ENCODE results near the gene MYO1H.

MYO1H gene

DNA sequence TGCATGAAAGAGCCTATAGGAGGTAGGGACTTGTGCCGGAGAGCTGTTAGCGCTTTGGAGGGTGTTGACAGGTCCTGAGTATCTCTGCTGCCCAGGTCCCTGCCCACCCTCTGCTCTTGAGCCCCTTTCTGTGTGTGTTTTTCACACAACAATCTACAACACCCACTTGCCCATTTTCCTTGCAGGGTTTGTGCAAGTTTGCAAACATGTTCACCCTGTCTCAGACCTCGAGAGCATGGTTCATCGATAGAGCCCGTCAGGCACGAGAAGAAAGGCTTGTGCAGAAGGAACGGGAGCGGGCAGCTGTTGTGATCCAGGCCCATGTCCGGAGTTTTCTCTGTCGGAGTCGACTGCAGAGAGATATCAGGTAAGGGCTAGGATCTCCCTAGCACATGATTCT lies 135.6 kb downstream of the MYO1H start:
- Mint-ChIP-seq H3K4me3 (no peak overlapping the region), H3K36me3 (ENCODE audit: low read depth) (peaks cover 55% of the 10 kb centered on the region), H3K4me1 (ENCODE audit: low read depth) (peaks cover 16% of the 10 kb centered on the region), H3K9me3 (no peaks in the 10 kb centered on the region), H3K27ac (no peak overlapping the region), H3K27me3 (no peaks in the 10 kb centered on the region)
- intact Hi-C loops (cut with micrococcal nuclease) = no loop called here

DNA sequence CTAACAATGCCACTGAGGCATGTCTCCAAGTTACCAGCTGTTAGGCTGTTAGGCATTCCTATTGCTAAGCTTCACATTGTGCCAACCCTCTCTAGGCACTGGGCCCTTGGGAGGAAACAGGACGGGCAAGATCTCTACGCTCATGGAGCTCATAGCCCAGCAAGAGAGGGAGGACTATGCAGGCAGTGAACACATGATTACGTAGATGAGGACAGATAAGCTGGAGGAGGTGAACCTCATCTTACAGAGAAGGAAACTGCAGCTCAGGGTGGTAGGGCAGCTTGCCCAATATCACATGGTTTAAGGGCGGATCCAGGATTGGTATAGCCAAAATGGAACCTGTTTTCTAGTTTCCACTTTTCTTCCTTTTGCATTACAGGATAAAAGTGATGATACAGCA lies 137.5 kb downstream of the MYO1H start:
- Mint-ChIP-seq H3K27ac (no peak overlapping the region), H3K36me3 (ENCODE audit: low read depth) (peaks cover 73% of the 10 kb centered on the region), H3K27me3 (no peaks in the 10 kb centered on the region), H3K4me3 (no peak overlapping the region), H3K9me3 (no peaks in the 10 kb centered on the region), H3K4me1 (ENCODE audit: low read depth) (no peaks in the 10 kb centered on the region)
- intact Hi-C loops (cut with micrococcal nuclease) = no loop called here

DNA sequence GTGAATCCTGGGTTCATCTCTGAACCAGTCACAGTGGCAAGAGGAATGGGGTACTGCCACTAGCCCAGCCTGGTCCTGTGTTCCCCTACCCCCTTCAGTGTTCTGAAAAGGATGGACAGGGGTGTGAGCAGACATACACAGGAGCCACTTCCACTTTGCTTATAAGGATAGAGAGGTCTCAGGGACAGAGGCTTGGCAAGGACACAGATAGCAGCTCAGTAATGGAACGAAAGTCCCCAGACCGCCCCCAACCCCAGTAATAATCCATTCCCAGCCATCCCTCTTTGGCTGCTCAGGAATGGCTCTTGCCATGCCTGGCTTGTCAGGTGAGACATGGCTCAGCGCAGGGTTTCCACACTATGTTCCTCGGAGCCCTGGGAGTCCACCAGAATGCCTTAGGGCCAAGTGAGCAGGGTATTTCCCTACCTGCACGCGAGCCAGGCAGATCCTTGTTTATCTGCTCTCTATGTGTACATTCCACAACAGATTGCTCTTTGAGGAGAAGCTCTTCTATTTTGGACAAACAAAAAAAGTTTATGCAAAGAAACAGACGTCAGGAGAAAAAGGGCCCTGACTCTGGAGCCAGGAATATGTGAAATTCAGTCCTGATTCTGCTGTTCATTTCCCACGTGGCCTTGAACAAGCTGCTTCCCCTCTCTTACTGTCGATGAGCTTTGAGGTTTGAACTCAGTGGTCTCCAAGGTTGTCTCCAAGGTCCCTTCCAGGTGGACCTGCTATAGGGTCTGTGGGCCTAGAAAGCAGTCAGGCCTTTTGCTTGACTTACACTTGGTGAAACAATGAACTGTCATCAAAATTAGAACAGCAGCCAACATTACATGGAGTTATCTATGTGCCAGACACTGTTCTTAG lies 139.7 kb downstream of the MYO1H start:
- H3K27me3 Mint-ChIP-seq = no peaks in the 10 kb centered on the region
- H3K4me1 Mint-ChIP-seq (ENCODE audit: low read depth) = no peaks in the 10 kb centered on the region
- no peak overlapping the region for H3K4me3 Mint-ChIP-seq
- no peak overlapping the region for H3K27ac Mint-ChIP-seq
- peaks cover 94% of the 10 kb centered on the region for H3K36me3 Mint-ChIP-seq (ENCODE audit: low read depth)
- H3K9me3 Mint-ChIP-seq = no peaks in the 10 kb centered on the region
- intact Hi-C loops (cut with micrococcal nuclease) = no loop called here

DNA sequence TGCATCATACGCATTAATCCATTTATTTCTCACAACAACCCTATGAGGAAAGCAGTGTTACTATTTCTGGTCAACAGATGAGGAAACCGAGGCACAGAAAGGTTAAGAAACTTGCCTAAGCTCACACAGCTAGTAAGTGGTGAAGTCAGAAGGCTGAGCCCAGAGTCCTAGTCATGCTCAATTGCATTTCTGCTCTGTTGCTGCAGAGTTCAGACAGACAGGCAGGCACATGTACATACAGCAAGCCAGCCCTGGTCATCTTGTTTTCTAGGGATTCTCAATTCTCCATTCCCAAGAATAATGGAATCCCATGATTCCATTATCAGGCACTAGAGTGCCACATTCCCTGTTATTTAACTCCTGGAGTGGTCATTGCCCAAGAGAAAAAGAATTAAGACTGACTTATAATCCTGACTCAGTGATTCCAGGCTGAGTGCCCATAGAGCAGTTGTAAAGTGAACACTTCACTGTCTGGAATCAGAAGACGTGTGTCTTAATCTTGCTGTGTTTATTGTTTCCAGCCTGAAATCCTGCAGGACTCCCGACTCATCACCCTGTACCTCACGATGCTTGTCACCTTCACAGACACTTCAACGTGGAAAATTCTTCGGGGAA lies 140.5 kb downstream of the MYO1H start:
- Mint-ChIP-seq H3K9me3 (no peaks in the 10 kb centered on the region), H3K4me1 (ENCODE audit: low read depth) (no peaks in the 10 kb centered on the region), H3K27ac (no peak overlapping the region), H3K36me3 (ENCODE audit: low read depth) (peaks cover 96% of the 10 kb centered on the region), H3K4me3 (no peak overlapping the region), H3K27me3 (no peaks in the 10 kb centered on the region)
- intact Hi-C loops (cut with micrococcal nuclease) = no loop called here

DNA sequence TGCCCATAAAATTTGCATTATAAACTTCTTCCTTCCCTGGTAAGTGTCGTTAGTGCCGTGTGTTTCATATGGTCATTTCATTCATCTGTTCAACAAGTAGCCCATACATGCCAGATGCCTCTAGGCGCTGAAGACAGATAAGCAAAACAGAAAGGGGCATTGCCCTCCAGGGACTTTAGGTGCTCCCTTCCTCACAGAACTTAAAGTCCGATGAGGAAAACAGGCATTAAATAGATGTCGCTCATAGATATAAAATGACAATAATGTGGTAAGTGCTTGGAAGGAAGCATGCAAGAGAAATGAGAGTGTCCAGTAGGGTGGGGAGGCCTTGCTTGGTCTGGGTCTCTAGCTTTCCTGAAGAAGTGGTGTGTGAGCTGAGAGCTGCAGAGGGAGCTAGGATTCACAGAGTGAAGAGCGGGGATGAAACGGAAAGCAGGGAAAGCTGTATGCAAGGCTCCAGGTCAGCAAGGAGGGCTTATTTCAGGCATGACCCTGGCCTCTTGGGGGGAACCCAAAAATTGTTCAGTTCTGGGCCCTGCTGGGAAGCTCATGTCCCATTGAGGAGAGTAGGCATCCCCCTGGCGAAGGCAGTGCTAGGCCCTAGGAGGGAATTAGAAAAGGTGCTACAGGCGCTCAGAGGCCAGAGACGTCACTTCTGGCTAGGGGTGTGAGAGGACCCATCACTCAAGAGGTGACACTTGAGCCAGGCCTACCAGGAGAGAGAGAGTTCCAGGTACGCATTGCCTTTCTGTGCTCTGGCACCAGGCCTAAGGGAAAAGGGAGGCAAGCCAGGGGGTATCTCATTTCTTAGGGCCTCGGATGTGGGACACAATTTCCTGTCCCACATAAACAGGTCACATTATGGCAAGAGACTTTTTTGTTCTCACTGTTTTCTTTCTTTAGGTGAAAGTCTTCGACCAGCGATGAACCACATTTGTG lies 141.6 kb downstream of the MYO1H start:
- H3K4me3 Mint-ChIP-seq = no peak overlapping the region
- intact Hi-C loops (cut with micrococcal nuclease) = no loop called here
- no peak overlapping the region for H3K27ac Mint-ChIP-seq
- H3K36me3 Mint-ChIP-seq (ENCODE audit: low read depth) = peaks cover 96% of the 10 kb centered on the region
- H3K9me3 Mint-ChIP-seq = no peaks in the 10 kb centered on the region
- H3K27me3 Mint-ChIP-seq = no peaks in the 10 kb centered on the region
- H3K4me1 Mint-ChIP-seq (ENCODE audit: low read depth) = no peaks in the 10 kb centered on the region

DNA sequence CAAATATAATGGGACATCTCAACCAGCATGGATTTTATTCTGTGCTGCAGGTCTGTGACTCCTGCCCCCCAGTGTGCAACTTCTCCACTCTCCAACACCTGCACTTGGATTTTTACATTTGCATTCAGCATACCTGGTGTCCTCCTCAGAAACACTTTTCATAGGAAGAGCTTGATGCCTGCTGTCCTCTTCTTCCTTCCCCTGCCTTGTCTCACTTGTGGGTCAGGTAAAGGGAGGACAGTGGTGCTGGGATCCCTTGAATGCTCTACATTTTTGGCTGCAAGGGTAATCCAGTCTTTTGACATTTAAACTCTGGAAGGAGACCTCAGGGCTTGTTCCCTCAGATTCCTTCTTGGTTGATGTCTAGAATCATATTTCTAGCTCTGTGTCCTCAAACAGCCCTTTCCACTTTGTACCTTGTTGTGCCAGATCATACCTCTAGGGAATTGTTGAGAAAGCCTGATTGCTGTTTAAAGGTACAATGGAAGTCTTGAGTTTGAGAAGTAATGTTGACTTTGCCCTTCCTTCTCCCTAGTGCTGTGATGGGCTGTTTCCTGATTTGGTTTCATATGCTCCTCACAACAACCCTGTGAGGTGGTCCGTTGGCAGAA lies 142.4 kb downstream of the MYO1H start:
- H3K4me1 Mint-ChIP-seq (ENCODE audit: low read depth) = no peaks in the 10 kb centered on the region
- intact Hi-C loops (cut with micrococcal nuclease) = no loop called here
- no peak overlapping the region for H3K27ac Mint-ChIP-seq
- no peak overlapping the region for H3K4me3 Mint-ChIP-seq
- H3K36me3 Mint-ChIP-seq (ENCODE audit: low read depth) = peaks cover 96% of the 10 kb centered on the region
- no peaks in the 10 kb centered on the region for H3K27me3 Mint-ChIP-seq
- H3K9me3 Mint-ChIP-seq = no peaks in the 10 kb centered on the region

DNA sequence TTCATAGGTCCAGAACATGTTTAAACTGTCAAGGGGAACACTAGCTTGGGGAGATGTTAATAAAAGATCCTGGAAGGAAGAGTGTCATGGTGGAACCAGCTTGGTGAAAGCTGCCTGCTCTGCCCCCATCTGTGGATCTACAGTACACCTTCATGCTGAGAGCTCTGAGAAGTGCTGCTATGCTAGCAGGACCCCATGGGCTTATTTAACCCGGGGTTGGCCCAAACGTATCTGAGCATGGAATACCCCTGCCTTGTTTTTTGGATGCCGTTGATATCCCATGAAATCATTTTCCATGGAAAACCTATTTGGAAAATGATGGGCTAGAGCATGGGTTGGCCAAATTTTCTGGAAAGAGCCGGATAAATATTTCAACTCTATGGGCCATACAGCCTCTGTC lies 144.0 kb downstream of the MYO1H start:
- Mint-ChIP-seq H3K4me1 (ENCODE audit: low read depth) (no peaks in the 10 kb centered on the region), H3K27ac (no peak overlapping the region), H3K4me3 (no peak overlapping the region), H3K27me3 (no peaks in the 10 kb centered on the region), H3K36me3 (ENCODE audit: low read depth) (peaks cover 96% of the 10 kb centered on the region), H3K9me3 (no peaks in the 10 kb centered on the region)
- intact Hi-C loops (cut with micrococcal nuclease) = no loop called here

DNA sequence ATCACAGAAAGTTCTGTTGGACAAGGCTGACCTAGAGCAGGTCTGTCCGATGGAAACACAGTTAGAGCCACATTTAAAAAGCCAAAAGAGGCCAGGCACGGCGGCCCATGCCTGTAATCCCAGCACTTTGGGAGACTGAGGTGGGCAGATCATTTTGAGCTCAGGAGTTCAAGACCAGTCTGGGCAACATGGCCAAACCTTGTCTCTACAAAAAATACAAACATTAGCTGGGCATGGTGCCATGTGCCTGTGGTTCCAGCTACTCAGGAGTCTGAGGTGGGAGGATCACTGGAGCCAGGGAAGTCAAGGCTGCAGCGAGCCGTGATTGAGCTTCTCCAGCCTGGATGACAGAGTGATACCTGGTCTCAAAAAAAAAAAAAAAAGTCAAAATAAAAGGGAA lies 144.7 kb downstream of the MYO1H start:
- Mint-ChIP-seq H3K4me1 (ENCODE audit: low read depth) (no peaks in the 10 kb centered on the region), H3K9me3 (no peaks in the 10 kb centered on the region), H3K36me3 (ENCODE audit: low read depth) (peaks cover 94% of the 10 kb centered on the region), H3K27ac (no peak overlapping the region), H3K27me3 (no peaks in the 10 kb centered on the region), H3K4me3 (no peak overlapping the region)
- intact Hi-C loops (cut with micrococcal nuclease) = no loop called here

DNA sequence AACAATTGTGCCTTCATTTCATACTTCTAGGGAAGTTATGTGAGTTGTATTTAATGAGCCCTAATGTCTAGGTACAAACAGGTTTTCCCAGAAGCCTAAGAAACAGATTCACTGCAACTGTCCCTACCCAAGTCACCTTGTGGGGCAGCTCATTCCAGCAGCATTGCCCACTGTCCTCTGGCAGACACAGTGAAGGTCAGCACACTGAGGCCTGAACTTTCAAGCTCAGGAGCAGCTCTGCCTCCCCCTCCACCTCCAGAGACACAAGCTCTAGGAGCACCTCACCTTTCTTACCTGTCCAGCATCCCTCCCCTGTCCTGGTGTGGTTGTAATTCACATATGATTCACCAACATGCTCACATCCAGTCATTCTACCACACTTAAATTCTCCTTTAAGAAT lies 145.4 kb downstream of the MYO1H start:
- Mint-ChIP-seq H3K4me3 (no peak overlapping the region), H3K27ac (no peak overlapping the region), H3K9me3 (no peaks in the 10 kb centered on the region), H3K36me3 (ENCODE audit: low read depth) (peaks cover 94% of the 10 kb centered on the region), H3K4me1 (ENCODE audit: low read depth) (no peaks in the 10 kb centered on the region), H3K27me3 (no peaks in the 10 kb centered on the region)
- intact Hi-C loops (cut with micrococcal nuclease) = no loop called here

DNA sequence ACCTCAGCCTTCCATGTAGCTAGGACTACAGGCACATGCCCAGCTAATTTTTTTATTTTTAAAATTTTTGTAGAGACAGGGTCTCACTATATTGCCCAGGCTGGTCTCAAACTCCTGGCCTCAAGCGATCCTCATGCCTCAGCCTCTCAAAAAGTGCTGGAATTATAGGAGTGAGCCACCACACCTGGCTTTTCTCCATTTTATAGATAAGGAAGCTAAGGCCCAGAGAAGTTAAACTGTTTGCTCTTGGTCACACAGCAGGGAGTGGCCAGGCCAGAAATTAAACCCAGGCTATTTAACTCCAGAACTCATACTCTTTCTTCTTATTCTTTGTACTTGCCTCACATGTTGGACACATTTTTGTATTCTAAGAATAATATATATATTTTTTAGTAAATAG lies 146.2 kb downstream of the MYO1H start:
- Mint-ChIP-seq H3K4me3 (no peak overlapping the region), H3K27me3 (no peaks in the 10 kb centered on the region), H3K9me3 (no peaks in the 10 kb centered on the region), H3K4me1 (ENCODE audit: low read depth) (no peaks in the 10 kb centered on the region), H3K27ac (no peak overlapping the region), H3K36me3 (ENCODE audit: low read depth) (peaks cover 94% of the 10 kb centered on the region)
- intact Hi-C loops (cut with micrococcal nuclease) = no loop called here

DNA sequence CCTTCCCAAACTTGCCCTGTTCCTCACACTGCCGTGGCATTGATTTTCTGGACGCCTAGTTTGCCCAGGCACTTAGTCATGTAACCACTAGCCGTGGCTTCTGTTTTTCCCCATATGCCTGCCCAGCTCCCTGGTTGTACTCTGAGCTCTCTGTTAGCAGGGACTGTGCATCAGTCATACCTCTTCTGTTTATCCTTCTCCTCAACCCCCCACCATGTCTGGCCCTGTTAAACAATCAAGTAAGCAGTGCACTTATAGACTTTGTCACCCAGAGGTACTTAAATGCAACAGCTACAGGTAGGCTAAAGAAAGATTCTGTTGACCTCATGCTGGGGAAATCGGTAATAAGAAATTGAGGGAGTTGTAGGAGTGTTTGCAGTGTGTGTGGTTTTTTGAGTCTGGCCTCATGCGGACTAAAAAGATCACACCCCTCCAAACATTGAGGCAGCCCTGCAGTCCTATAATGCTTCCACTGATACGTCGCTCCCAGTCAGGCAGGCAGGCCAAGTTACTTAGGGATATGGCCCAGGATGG lies 146.7 kb downstream of the MYO1H start:
- intact Hi-C loops (cut with micrococcal nuclease) = no loop called here
- no peaks in the 10 kb centered on the region for H3K4me1 Mint-ChIP-seq (ENCODE audit: low read depth)
- no peak overlapping the region for H3K4me3 Mint-ChIP-seq
- H3K27ac Mint-ChIP-seq = no peak overlapping the region
- H3K27me3 Mint-ChIP-seq = no peaks in the 10 kb centered on the region
- peaks cover 94% of the 10 kb centered on the region for H3K36me3 Mint-ChIP-seq (ENCODE audit: low read depth)
- H3K9me3 Mint-ChIP-seq = no peaks in the 10 kb centered on the region

DNA sequence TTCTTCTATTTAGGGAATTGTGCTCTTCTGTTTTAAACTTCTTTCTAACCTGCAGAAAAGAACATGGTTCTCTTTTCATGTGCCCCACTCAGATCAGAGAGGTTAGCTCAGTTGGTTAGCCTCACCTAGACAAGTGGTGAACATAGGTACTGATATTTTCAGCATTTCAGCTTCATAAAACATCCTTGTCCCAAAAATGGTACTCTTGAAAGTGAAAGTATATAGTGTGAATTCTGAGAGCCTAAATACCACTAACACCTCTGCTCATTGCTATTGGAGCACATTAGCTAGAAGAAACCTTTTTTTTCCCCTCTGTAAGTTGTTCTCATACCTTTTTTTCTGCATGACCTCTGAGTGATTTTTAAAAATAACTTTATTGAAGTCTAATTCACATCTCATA lies 147.3 kb downstream of the MYO1H start:
- Mint-ChIP-seq H3K36me3 (ENCODE audit: low read depth) (peaks cover 94% of the 10 kb centered on the region), H3K27me3 (no peaks in the 10 kb centered on the region), H3K4me1 (ENCODE audit: low read depth) (no peaks in the 10 kb centered on the region), H3K27ac (no peak overlapping the region), H3K4me3 (no peak overlapping the region), H3K9me3 (no peaks in the 10 kb centered on the region)
- intact Hi-C loops (cut with micrococcal nuclease) = no loop called here

DNA sequence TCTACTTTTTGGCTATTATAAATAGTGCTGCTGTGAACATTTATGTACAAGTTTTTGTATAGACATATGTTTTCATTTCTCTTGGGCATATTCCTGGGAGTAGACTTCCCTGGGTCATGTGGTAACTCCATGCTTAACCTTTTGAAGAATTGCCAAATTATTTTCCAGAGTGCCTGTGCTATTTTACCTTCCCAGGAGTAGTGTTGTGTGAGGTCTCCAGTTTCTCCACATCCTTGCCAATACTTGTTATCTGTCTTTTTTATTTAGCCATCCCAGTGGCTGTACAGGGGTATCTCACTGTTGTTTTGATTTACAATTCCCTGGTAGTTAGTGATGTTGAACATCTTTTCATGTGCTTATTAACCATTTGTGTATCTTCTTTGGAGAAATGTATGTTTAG lies 148.6 kb downstream of the MYO1H start:
- Mint-ChIP-seq H3K36me3 (ENCODE audit: low read depth) (peaks cover 94% of the 10 kb centered on the region), H3K27ac (no peak overlapping the region), H3K27me3 (no peaks in the 10 kb centered on the region), H3K9me3 (no peaks in the 10 kb centered on the region), H3K4me3 (no peak overlapping the region), H3K4me1 (ENCODE audit: low read depth) (no peaks in the 10 kb centered on the region)
- intact Hi-C loops (cut with micrococcal nuclease) = no loop called here
